B cell (primary cell): ENCODE measurements around the gene CCDC192. TPM values are rescaled to one million over a fixed set of nuclear protein-coding genes. Genes with fewer than 3 reads are reported as not detected.

Experiments
- ATAC-seq: fragments of 200-7000 bp; cut with Tn5 transposase; one replicate; pipeline ENCODE4 v1.10.0; 2021; ENCODE audit warnings: low read depth, mild to moderate bottlenecking, moderate number of reproducible peaks, moderate library complexity
- CTCF ChIA-PET: fragments of 350-600 bp; sonication (Branson Sonifier 250); formaldehyde crosslinking; loops from one replicate; lab custom pipeline; 2021; ENCODE audit warnings: antibody characterized with exemption, inconsistent platforms; lab: Charles Lee
- POLR2A ChIA-PET: fragments of 350-600 bp; sonication (Branson Sonifier 250); formaldehyde crosslinking; loops from one replicate; lab custom pipeline; 2021; ENCODE audit warnings: antibody characterized with exemption; lab: Charles Lee
- DNase-seq: peaks from one replicate; pipeline ENCODE4 v3.0.0; 2013
- H2AFZ ChIP-seq: 2 replicates; pipeline ENCODE4 v1.6.1; 2012; ENCODE audit warnings: mild to moderate bottlenecking, low read depth, low read length; ENCODE audit not compliant: insufficient read depth, poor library complexity, severe bottlenecking
- H3K27ac ChIP-seq, 2 donors: 1 replicate in 1 of 2; 2 replicates in 1 of 2; pipeline ENCODE4 v1.5.1; 2012 to 2013; ENCODE audit warnings: low read length in 2 of 2, mild to moderate bottlenecking in 2 of 2, moderate library complexity in 1 of 2
- H3K27me3 ChIP-seq, 4 experiments: fragments of 200-600 bp in 1 of 4; sonication (generic) in 1 of 4; replicated peaks in 1 of 4; 1 replicate in 2 of 4; 2 replicates in 2 of 4; pipeline versions ENCODE4 v1.6.1 to v1.7.0; 2013 to 2016; ENCODE audit warnings: low read length in 3 of 4, mild to moderate bottlenecking in 2 of 4, mixed read lengths in 1 of 4, moderate library complexity in 1 of 4; ENCODE audit not compliant: insufficient read depth in 4 of 4, control insufficient read depth in 3 of 4; ENCODE audit errors: control extremely low read depth in 1 of 4
- H3K36me3 ChIP-seq, 2 experiments: replicated peaks in 1 of 2; 1 replicate in 1 of 2; 2 replicates in 1 of 2; pipeline versions ENCODE4 v1.6.1 to v1.7.1; 2013; ENCODE audit warnings: low read length in 1 of 2; ENCODE audit not compliant: insufficient read depth in 2 of 2, control insufficient read depth in 1 of 2; ENCODE audit errors: control extremely low read depth in 1 of 2, extremely low read depth in 1 of 2
- H3K4me1 ChIP-seq, 2 donors: fragments of 200-600 bp in 1 of 2; sonication (generic) in 1 of 2; 1 replicate in 1 of 2; 2 replicates in 1 of 2; pipeline versions ENCODE4 v1.5.1 to v1.6.1; 2013 to 2017; ENCODE audit warnings: low read length in 2 of 2; ENCODE audit not compliant: control insufficient read depth in 2 of 2, insufficient read depth in 2 of 2
- H3K4me2 ChIP-seq: replicated peaks from 2 replicates; pipeline ENCODE3; 2012; ENCODE audit warnings: mild to moderate bottlenecking, low read depth, low read length; ENCODE audit not compliant: poor library complexity, severe bottlenecking
- H3K4me3 ChIP-seq, 5 experiments: fragments of 200-600 bp in 1 of 5; sonication (generic) in 1 of 5; 1 replicate in 3 of 5; 2 replicates in 2 of 5; pipeline versions ENCODE4 v1.5.1 to v1.7.0; 2011 to 2016; ENCODE audit warnings: low read length in 4 of 5, mild to moderate bottlenecking in 4 of 5, low read depth in 2 of 5, control low read depth in 1 of 5, moderate library complexity in 1 of 5; ENCODE audit not compliant: insufficient read depth in 1 of 5; ENCODE audit errors: control extremely low read depth in 1 of 5, extremely low read depth in 1 of 5
- H3K79me2 ChIP-seq: fragments of 200-600 bp; sonication (generic); one replicate; pipeline ENCODE4 v1.6.0; 2016; ENCODE audit warnings: low read length; ENCODE audit not compliant: control insufficient read depth, insufficient read depth
- H3K9ac ChIP-seq: fragments of 200-600 bp; sonication (generic); 2 replicates; pipeline ENCODE4 v1.6.1; 2017; ENCODE audit warnings: mild to moderate bottlenecking, low read length, moderate library complexity
- H3K9me3 ChIP-seq, 3 donors: one replicate each; pipeline versions ENCODE4 v1.6.1 to v1.7.1; 2013; ENCODE audit warnings: low read length in 2 of 3; ENCODE audit not compliant: control insufficient read depth in 2 of 3, insufficient read depth in 1 of 3; ENCODE audit errors: control extremely low read depth in 1 of 3
- H4K20me1 ChIP-seq: 2 replicates; pipeline ENCODE4 v1.6.0; 2012; ENCODE audit warnings: mild to moderate bottlenecking, low read length; ENCODE audit not compliant: insufficient read depth, control insufficient read depth, poor library complexity, severe bottlenecking
- H3K27ac Mint-ChIP-seq: one replicate; pipeline ENCODE4 v1.8.0; 2021; ENCODE audit warnings: mixed read lengths
- H3K27me3 Mint-ChIP-seq: one replicate; pipeline ENCODE4 v1.8.0; 2021; ENCODE audit warnings: mixed read lengths
- H3K4me1 Mint-ChIP-seq: one replicate; pipeline ENCODE4 v1.8.0; 2021; ENCODE audit warnings: mixed read lengths
- H3K4me3 Mint-ChIP-seq: one replicate; pipeline ENCODE4 v1.8.0; 2021; ENCODE audit warnings: mixed read lengths
- H3K9me3 Mint-ChIP-seq: one replicate; pipeline ENCODE4 v1.8.0; 2022; ENCODE audit warnings: mixed read lengths; ENCODE audit not compliant: insufficient read depth
- EZH2 ChIP-seq: IDR thresholded peaks from 2 replicates; pipeline ENCODE4 v1.6.1; 2012; ENCODE audit warnings: borderline replicate concordance, low read depth, mild to moderate bottlenecking, moderate library complexity, low read length; ENCODE audit not compliant: insufficient read depth, poor library complexity, severe bottlenecking
- WGBS: methylation state at CpG from one replicate; pipeline ENCODE4 v1.1.5; 2013; ENCODE audit warnings: missing lambda C conversion rate; ENCODE audit not compliant: insufficient coverage; 5-methylcytosine and 5-hydroxymethylcytosine counted together
- intact Hi-C: fragments of 100-400 bp; cut with micrococcal nuclease; formaldehyde crosslinking; loops from one replicate; pipeline ENCODE4 v1.10.0; 2022
- polyA plus RNA-seq: library from polyadenylated mRNA; depleted of rRNA; stranded (reverse); fragments of >200 nt; gene quantifications from 2 replicates; pipeline ENCODE4 v1.2.3, GENCODE V29; 2012
- total RNA-seq, 2 donors: library from RNA; stranded (reverse); fragments of 120-200 nt in 1 of 2; gene quantifications; 1 replicate in 1 of 2; 2 replicates in 1 of 2; pipeline versions ENCODE4 v1.2.3 to v1.2.4, GENCODE V29; 2013 to 2022
- TF ChIP-seq, protein P1 (sequence below): fragments of 200-600 bp; IDR thresholded peaks from one replicate; pipeline ENCODE4 v1.8.0; 2022; ENCODE audit warnings: antibody characterized with exemption, mild to moderate bottlenecking

Gene CCDC192
- total and polyA plus RNA-seq, 2 donors (not counting 1 experiment from before 2014, with no cell fraction given), result not detected

- Mint-ChIP-seq H3K4me1 (no peaks in the 10 kb centered on the region), H3K27me3 (no peaks in the 10 kb centered on the region), H3K27ac (no peak overlapping the region), H3K9me3 (peaks cover 3% of the 10 kb centered on the region), H3K4me3 (no peak overlapping the region)
- Histone ChIP-seq H2AFZ (no peak overlapping the region), H3K9me3 (peaks cover 0 to 8% (median 0%) of the 10 kb centered on the region in 3 donors), H4K20me1 (no peaks in the 10 kb centered on the region), H3K79me2 (no peaks in the 10 kb centered on the region), H3K4me2 (no peak overlapping the region), H3K36me3 (no peaks in the 10 kb centered on the region), H3K4me3 (no peak overlapping the region), H3K27ac (no peak overlapping the region), H3K27me3 (no peaks in the 10 kb centered on the region), H3K4me1 (no peaks in the 10 kb centered on the region), H3K9ac (no peak overlapping the region)
- ChIA-PET CTCF (no interaction called here), POLR2A (no interaction called here)
- ATAC-seq, result no peak
- TF ChIP-seq, protein P1, sequence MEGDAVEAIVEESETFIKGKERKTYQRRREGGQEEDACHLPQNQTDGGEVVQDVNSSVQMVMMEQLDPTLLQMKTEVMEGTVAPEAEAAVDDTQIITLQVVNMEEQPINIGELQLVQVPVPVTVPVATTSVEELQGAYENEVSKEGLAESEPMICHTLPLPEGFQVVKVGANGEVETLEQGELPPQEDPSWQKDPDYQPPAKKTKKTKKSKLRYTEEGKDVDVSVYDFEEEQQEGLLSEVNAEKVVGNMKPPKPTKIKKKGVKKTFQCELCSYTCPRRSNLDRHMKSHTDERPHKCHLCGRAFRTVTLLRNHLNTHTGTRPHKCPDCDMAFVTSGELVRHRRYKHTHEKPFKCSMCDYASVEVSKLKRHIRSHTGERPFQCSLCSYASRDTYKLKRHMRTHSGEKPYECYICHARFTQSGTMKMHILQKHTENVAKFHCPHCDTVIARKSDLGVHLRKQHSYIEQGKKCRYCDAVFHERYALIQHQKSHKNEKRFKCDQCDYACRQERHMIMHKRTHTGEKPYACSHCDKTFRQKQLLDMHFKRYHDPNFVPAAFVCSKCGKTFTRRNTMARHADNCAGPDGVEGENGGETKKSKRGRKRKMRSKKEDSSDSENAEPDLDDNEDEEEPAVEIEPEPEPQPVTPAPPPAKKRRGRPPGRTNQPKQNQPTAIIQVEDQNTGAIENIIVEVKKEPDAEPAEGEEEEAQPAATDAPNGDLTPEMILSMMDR, result no peak
- TF ChIP-seq EZH2, result no peak
- no peak for DNase-seq
- intact Hi-C loops, result no loop called here
Observed at GRCh38 chr5:127969651-127970050, 266.5 kb downstream of the CCDC192 start.

DNA sequence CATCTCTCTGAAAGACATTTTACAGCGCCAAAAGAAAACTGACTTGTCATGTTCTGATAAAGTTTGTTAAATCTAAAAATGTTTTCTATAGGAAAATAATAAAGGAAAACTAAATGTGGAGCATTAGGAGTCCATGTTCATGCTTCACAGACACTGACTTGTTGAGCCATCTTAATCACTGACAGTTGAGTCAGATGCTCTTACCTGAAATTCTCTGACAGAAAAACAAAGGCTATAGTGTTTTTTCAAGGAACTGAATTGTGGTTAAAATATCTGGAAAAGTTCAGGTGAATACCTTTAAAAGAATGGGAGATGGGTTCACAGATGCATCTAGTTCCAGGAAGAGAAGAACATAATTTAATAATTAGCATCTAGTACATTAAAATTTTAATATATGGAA is 266.9 kb downstream of the CCDC192 start:
- no peaks in the 10 kb centered on the region for H3K79me2 ChIP-seq
- no peaks in the 10 kb centered on the region for H3K36me3 ChIP-seq
- H3K27ac ChIP-seq, result no peak overlapping the region
- H3K9ac ChIP-seq, result no peak overlapping the region
- Mint-ChIP-seq H3K4me1 (no peaks in the 10 kb centered on the region), H3K9me3 (peaks cover 3% of the 10 kb centered on the region), H3K4me3 (no peak overlapping the region), H3K27ac (no peak overlapping the region), H3K27me3 (no peaks in the 10 kb centered on the region)
- H3K9me3 ChIP-seq, result peaks cover 0 to 8% (median 0%) of the 10 kb centered on the region in 3 donors
- intact Hi-C loops, result no loop called here
- H3K4me1 ChIP-seq, result no peaks in the 10 kb centered on the region
- H3K27me3 ChIP-seq, result no peaks in the 10 kb centered on the region
- DNase-seq, result no peak
- ATAC-seq, result no peak
- no peaks in the 10 kb centered on the region for H4K20me1 ChIP-seq
- no peak overlapping the region for H3K4me2 ChIP-seq
- POLR2A ChIA-PET, result no interaction called here
- TF ChIP-seq, protein P1, result no peak
- TF ChIP-seq EZH2, result no peak
- no peak overlapping the region for H3K4me3 ChIP-seq
- H2AFZ ChIP-seq, result no peak overlapping the region
- CTCF ChIA-PET, result no interaction called here
- WGBS, result no CpG with 5 or more reads among the region's 1 CpG
